ENCODE data around the gene DCAF5. TPM values are rescaled to one million over a fixed set of nuclear protein-coding genes. Genes with fewer than 3 reads are reported as not detected.

Gene DCAF5
- total and polyA plus RNA-seq, 2 of the 8 experiments (the other 6 are each of a cell fraction or from before 2014, with no cell fraction given), result 24.3 to 31.0 TPM

DNA sequence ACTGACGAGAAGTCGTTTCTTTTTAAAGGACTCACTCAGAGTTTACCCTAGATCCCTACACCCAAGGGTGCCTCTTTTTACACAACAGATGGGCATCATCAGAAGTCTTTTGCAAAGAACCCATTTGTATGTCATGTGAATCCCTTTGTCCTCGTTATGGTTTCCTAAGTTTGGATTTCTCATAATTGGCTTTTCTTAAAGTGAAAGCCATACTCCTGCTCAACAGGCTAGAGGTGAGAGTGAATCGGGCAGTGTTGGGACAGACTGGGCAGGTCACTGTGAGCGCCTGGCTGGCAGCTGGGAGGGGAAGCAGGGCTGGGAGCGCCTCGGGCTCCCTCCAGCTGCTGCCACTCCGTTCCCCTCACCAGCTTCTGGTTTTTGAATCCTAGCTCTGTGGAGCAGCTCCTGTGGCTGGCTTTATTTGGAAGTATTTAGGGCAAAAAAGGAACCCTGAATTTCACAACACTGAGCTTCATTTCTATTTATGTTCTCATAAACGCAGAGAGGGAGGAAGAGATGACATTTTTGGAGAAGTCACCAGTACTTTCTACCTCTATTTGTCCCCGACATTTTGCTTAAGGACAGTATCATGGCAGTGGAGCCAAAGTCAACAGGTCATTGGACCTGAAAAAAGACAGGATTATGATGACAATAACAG, 110.0 kb downstream of the DCAF5 start (continued):
- TF ChIP-seq, protein P1, sequence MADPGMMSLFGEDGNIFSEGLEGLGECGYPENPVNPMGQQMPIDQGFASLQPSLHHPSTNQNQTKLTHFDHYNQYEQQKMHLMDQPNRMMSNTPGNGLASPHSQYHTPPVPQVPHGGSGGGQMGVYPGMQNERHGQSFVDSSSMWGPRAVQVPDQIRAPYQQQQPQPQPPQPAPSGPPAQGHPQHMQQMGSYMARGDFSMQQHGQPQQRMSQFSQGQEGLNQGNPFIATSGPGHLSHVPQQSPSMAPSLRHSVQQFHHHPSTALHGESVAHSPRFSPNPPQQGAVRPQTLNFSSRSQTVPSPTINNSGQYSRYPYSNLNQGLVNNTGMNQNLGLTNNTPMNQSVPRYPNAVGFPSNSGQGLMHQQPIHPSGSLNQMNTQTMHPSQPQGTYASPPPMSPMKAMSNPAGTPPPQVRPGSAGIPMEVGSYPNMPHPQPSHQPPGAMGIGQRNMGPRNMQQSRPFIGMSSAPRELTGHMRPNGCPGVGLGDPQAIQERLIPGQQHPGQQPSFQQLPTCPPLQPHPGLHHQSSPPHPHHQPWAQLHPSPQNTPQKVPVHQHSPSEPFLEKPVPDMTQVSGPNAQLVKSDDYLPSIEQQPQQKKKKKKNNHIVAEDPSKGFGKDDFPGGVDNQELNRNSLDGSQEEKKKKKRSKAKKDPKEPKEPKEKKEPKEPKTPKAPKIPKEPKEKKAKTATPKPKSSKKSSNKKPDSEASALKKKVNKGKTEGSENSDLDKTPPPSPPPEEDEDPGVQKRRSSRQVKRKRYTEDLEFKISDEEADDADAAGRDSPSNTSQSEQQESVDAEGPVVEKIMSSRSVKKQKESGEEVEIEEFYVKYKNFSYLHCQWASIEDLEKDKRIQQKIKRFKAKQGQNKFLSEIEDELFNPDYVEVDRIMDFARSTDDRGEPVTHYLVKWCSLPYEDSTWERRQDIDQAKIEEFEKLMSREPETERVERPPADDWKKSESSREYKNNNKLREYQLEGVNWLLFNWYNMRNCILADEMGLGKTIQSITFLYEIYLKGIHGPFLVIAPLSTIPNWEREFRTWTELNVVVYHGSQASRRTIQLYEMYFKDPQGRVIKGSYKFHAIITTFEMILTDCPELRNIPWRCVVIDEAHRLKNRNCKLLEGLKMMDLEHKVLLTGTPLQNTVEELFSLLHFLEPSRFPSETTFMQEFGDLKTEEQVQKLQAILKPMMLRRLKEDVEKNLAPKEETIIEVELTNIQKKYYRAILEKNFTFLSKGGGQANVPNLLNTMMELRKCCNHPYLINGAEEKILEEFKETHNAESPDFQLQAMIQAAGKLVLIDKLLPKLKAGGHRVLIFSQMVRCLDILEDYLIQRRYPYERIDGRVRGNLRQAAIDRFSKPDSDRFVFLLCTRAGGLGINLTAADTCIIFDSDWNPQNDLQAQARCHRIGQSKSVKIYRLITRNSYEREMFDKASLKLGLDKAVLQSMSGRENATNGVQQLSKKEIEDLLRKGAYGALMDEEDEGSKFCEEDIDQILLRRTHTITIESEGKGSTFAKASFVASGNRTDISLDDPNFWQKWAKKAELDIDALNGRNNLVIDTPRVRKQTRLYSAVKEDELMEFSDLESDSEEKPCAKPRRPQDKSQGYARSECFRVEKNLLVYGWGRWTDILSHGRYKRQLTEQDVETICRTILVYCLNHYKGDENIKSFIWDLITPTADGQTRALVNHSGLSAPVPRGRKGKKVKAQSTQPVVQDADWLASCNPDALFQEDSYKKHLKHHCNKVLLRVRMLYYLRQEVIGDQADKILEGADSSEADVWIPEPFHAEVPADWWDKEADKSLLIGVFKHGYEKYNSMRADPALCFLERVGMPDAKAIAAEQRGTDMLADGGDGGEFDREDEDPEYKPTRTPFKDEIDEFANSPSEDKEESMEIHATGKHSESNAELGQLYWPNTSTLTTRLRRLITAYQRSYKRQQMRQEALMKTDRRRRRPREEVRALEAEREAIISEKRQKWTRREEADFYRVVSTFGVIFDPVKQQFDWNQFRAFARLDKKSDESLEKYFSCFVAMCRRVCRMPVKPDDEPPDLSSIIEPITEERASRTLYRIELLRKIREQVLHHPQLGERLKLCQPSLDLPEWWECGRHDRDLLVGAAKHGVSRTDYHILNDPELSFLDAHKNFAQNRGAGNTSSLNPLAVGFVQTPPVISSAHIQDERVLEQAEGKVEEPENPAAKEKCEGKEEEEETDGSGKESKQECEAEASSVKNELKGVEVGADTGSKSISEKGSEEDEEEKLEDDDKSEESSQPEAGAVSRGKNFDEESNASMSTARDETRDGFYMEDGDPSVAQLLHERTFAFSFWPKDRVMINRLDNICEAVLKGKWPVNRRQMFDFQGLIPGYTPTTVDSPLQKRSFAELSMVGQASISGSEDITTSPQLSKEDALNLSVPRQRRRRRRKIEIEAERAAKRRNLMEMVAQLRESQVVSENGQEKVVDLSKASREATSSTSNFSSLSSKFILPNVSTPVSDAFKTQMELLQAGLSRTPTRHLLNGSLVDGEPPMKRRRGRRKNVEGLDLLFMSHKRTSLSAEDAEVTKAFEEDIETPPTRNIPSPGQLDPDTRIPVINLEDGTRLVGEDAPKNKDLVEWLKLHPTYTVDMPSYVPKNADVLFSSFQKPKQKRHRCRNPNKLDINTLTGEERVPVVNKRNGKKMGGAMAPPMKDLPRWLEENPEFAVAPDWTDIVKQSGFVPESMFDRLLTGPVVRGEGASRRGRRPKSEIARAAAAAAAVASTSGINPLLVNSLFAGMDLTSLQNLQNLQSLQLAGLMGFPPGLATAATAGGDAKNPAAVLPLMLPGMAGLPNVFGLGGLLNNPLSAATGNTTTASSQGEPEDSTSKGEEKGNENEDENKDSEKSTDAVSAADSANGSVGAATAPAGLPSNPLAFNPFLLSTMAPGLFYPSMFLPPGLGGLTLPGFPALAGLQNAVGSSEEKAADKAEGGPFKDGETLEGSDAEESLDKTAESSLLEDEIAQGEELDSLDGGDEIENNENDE (IDR thresholded peaks at IDR 0.05; ENCODE audit: insufficient replicate concordance, low read length), result no peak
- TF ChIP-seq SAP30 (IDR thresholded peaks at IDR 0.05; ENCODE audit: insufficient read depth, insufficient replicate concordance, low read length) (no peak), POU5F1 (IDR thresholded peaks at IDR 0.05; ENCODE audit: low read depth, low read length) (no peak)
